Activated CD8-positive, alpha-beta memory T cell treated with anti-CD3 and anti-CD28 coated beads, Interleukin-2, amount 50 U/mL, for 24 hours (primary cell): ENCODE data around the gene LMF1.

Source experiments
- DNase-seq: peaks from one replicate; pipeline ENCODE4 v3.0.0-alpha.2; 2020; ENCODE audit errors: extremely low read depth

LMF1 gene

GRCh38 chr16:929227-930073, 41.3 kb downstream of the LMF1 start:
- DNase-seq, result no peak

- DNase-seq, result no peak
Measured at GRCh38 chr16:928526-928925, 42.3 kb downstream of the LMF1 start.

- no peak for DNase-seq
Measured at GRCh38 chr16:927931-928330, 42.9 kb downstream of the LMF1 start.

- DNase-seq, result no peak
Measured at GRCh38 chr16:927406-927805, 43.4 kb downstream of the LMF1 start.

GRCh38 chr16:926715-927114, 44.1 kb downstream of the LMF1 start:
- no peak for DNase-seq

GRCh38 chr16:924806-925205, 46.0 kb downstream of the LMF1 start:
- DNase-seq, result no peak

GRCh38 chr16:924063-924462, 46.7 kb downstream of the LMF1 start:
- DNase-seq, result no peak

GRCh38 chr16:923184-923583, 47.6 kb downstream of the LMF1 start:
- no peak for DNase-seq

GRCh38 chr16:922051-922450, 48.7 kb downstream of the LMF1 start:
- DNase-seq, result no peak

GRCh38 chr16:921321-921905, 49.4 kb downstream of the LMF1 start:
- DNase-seq, result no peak

- no peak for DNase-seq
Measured at GRCh38 chr16:920717-921116, 50.1 kb downstream of the LMF1 start.

GRCh38 chr16:920051-920681, 50.6 kb downstream of the LMF1 start:
- DNase-seq, result no peak

- DNase-seq, result no peak
Measured at GRCh38 chr16:919658-920050, 51.1 kb downstream of the LMF1 start.

- no peak for DNase-seq
Measured at GRCh38 chr16:918741-919657, 51.8 kb downstream of the LMF1 start.

- DNase-seq, result no peak
Measured at GRCh38 chr16:918068-918467, 52.7 kb downstream of the LMF1 start.

GRCh38 chr16:917591-918061, 53.2 kb downstream of the LMF1 start:
- DNase-seq, result no peak

GRCh38 chr16:916035-916799, 54.6 kb downstream of the LMF1 start:
- DNase-seq, result no peak

GRCh38 chr16:915546-915945, 55.2 kb downstream of the LMF1 start:
- no peak for DNase-seq

GRCh38 chr16:914440-914839, 56.3 kb downstream of the LMF1 start:
- DNase-seq, result no peak

GRCh38 chr16:913817-914439, 56.9 kb downstream of the LMF1 start:
- no peak for DNase-seq
